Amygdala (tissue), 56 donors: ENCODE measurements around the gene HOTAIR.

Experiments used
- DNase-seq, 56 donors: peaks; one replicate each; lab custom pipeline; 2025; lab: John Stamatoyannopoulos, UW

HOTAIR gene

GRCh38 chr12:53974084-53975063 is at the start of gene HOTAIR:
HOTAIR (minus strand) TSS chr12:53974954.
- DNase-seq: no peak

- DNase-seq: no peak
These were observed 49.4 kb upstream of the HOTAIR start for GRCh38 chr12:54024127-54024526.

- DNase-seq: no peak
These were observed 48.5 kb upstream of the HOTAIR start for GRCh38 chr12:54022960-54023884.

GRCh38 chr12:54021432-54022013 is 46.8 kb upstream of the HOTAIR start:
- DNase-seq: no peak

GRCh38 chr12:54020591-54021405 is 46.0 kb upstream of the HOTAIR start:
- DNase-seq: no peak

- no peak for DNase-seq
These were observed 45.3 kb upstream of the HOTAIR start for GRCh38 chr12:54019924-54020590.

- no peak for DNase-seq
These were observed 44.5 kb upstream of the HOTAIR start for GRCh38 chr12:54019091-54019811.

GRCh38 chr12:54018468-54018984 is 43.8 kb upstream of the HOTAIR start:
- DNase-seq: no peak

- peak in 35 of 56 donors; percentile 1 to 55 (median 22) for DNase-seq
These were observed 43.2 kb upstream of the HOTAIR start for GRCh38 chr12:54017878-54018467.

GRCh38 chr12:54017027-54017788 is 42.5 kb upstream of the HOTAIR start:
- no peak for DNase-seq

GRCh38 chr12:54016478-54016964 is 41.8 kb upstream of the HOTAIR start:
- no peak for DNase-seq

GRCh38 chr12:54016051-54016450 is 41.3 kb upstream of the HOTAIR start:
- DNase-seq: no peak

- DNase-seq: no peak
These were observed 40.5 kb upstream of the HOTAIR start for GRCh38 chr12:54015018-54015931.

GRCh38 chr12:54014377-54015017 is 39.7 kb upstream of the HOTAIR start:
- DNase-seq: no peak

- no peak for DNase-seq
These were observed 38.1 kb upstream of the HOTAIR start for GRCh38 chr12:54012631-54013409.
